B cell (primary cell): ENCODE measurements around the gene NPR2. TPM values are rescaled to one million over a fixed set of nuclear protein-coding genes. Genes with fewer than 3 reads are reported as not detected.

Experiments used
- ATAC-seq: fragments of 200-7000 bp; cut with Tn5 transposase; one replicate; pipeline ENCODE4 v1.10.0; 2021; ENCODE audit warnings: low read depth, mild to moderate bottlenecking, moderate number of reproducible peaks, moderate library complexity
- CTCF ChIA-PET: fragments of 350-600 bp; sonication (Branson Sonifier 250); formaldehyde crosslinking; loops from one replicate; lab custom pipeline; 2021; ENCODE audit warnings: antibody characterized with exemption, inconsistent platforms; lab: Charles Lee
- POLR2A ChIA-PET: fragments of 350-600 bp; sonication (Branson Sonifier 250); formaldehyde crosslinking; loops from one replicate; lab custom pipeline; 2021; ENCODE audit warnings: antibody characterized with exemption; lab: Charles Lee
- DNase-seq: peaks from one replicate; pipeline ENCODE4 v3.0.0; 2013
- H2AFZ ChIP-seq: 2 replicates; pipeline ENCODE4 v1.6.1; 2012; ENCODE audit warnings: mild to moderate bottlenecking, low read depth, low read length; ENCODE audit not compliant: insufficient read depth, poor library complexity, severe bottlenecking
- H3K27ac ChIP-seq, 2 donors: 1 replicate in 1 of 2; 2 replicates in 1 of 2; pipeline ENCODE4 v1.5.1; 2012 to 2013; ENCODE audit warnings: low read length in 2 of 2, mild to moderate bottlenecking in 2 of 2, moderate library complexity in 1 of 2
- H3K27me3 ChIP-seq, 4 experiments: fragments of 200-600 bp in 1 of 4; sonication (generic) in 1 of 4; replicated peaks in 1 of 4; 1 replicate in 2 of 4; 2 replicates in 2 of 4; pipeline versions ENCODE4 v1.6.1 to v1.7.0; 2013 to 2016; ENCODE audit warnings: low read length in 3 of 4, mild to moderate bottlenecking in 2 of 4, mixed read lengths in 1 of 4, moderate library complexity in 1 of 4; ENCODE audit not compliant: insufficient read depth in 4 of 4, control insufficient read depth in 3 of 4; ENCODE audit errors: control extremely low read depth in 1 of 4
- H3K36me3 ChIP-seq, 2 experiments: replicated peaks in 1 of 2; 1 replicate in 1 of 2; 2 replicates in 1 of 2; pipeline versions ENCODE4 v1.6.1 to v1.7.1; 2013; ENCODE audit warnings: low read length in 1 of 2; ENCODE audit not compliant: insufficient read depth in 2 of 2, control insufficient read depth in 1 of 2; ENCODE audit errors: control extremely low read depth in 1 of 2, extremely low read depth in 1 of 2
- H3K4me1 ChIP-seq, 2 donors: fragments of 200-600 bp in 1 of 2; sonication (generic) in 1 of 2; 1 replicate in 1 of 2; 2 replicates in 1 of 2; pipeline versions ENCODE4 v1.5.1 to v1.6.1; 2013 to 2017; ENCODE audit warnings: low read length in 2 of 2; ENCODE audit not compliant: control insufficient read depth in 2 of 2, insufficient read depth in 2 of 2
- H3K4me2 ChIP-seq: replicated peaks from 2 replicates; pipeline ENCODE3; 2012; ENCODE audit warnings: mild to moderate bottlenecking, low read depth, low read length; ENCODE audit not compliant: poor library complexity, severe bottlenecking
- H3K4me3 ChIP-seq, 5 experiments: fragments of 200-600 bp in 1 of 5; sonication (generic) in 1 of 5; 1 replicate in 3 of 5; 2 replicates in 2 of 5; pipeline versions ENCODE4 v1.5.1 to v1.7.0; 2011 to 2016; ENCODE audit warnings: low read length in 4 of 5, mild to moderate bottlenecking in 4 of 5, low read depth in 2 of 5, control low read depth in 1 of 5, moderate library complexity in 1 of 5; ENCODE audit not compliant: insufficient read depth in 1 of 5; ENCODE audit errors: control extremely low read depth in 1 of 5, extremely low read depth in 1 of 5
- H3K79me2 ChIP-seq: fragments of 200-600 bp; sonication (generic); one replicate; pipeline ENCODE4 v1.6.0; 2016; ENCODE audit warnings: low read length; ENCODE audit not compliant: control insufficient read depth, insufficient read depth
- H3K9ac ChIP-seq: fragments of 200-600 bp; sonication (generic); 2 replicates; pipeline ENCODE4 v1.6.1; 2017; ENCODE audit warnings: mild to moderate bottlenecking, low read length, moderate library complexity
- H3K9me3 ChIP-seq, 3 donors: one replicate each; pipeline versions ENCODE4 v1.6.1 to v1.7.1; 2013; ENCODE audit warnings: low read length in 2 of 3; ENCODE audit not compliant: control insufficient read depth in 2 of 3, insufficient read depth in 1 of 3; ENCODE audit errors: control extremely low read depth in 1 of 3
- H4K20me1 ChIP-seq: 2 replicates; pipeline ENCODE4 v1.6.0; 2012; ENCODE audit warnings: mild to moderate bottlenecking, low read length; ENCODE audit not compliant: insufficient read depth, control insufficient read depth, poor library complexity, severe bottlenecking
- H3K27ac Mint-ChIP-seq: one replicate; pipeline ENCODE4 v1.8.0; 2021; ENCODE audit warnings: mixed read lengths
- H3K27me3 Mint-ChIP-seq: one replicate; pipeline ENCODE4 v1.8.0; 2021; ENCODE audit warnings: mixed read lengths
- H3K4me1 Mint-ChIP-seq: one replicate; pipeline ENCODE4 v1.8.0; 2021; ENCODE audit warnings: mixed read lengths
- H3K4me3 Mint-ChIP-seq: one replicate; pipeline ENCODE4 v1.8.0; 2021; ENCODE audit warnings: mixed read lengths
- H3K9me3 Mint-ChIP-seq: one replicate; pipeline ENCODE4 v1.8.0; 2022; ENCODE audit warnings: mixed read lengths; ENCODE audit not compliant: insufficient read depth
- EZH2 ChIP-seq: IDR thresholded peaks from 2 replicates; pipeline ENCODE4 v1.6.1; 2012; ENCODE audit warnings: borderline replicate concordance, low read depth, mild to moderate bottlenecking, moderate library complexity, low read length; ENCODE audit not compliant: insufficient read depth, poor library complexity, severe bottlenecking
- WGBS: methylation state at CpG from one replicate; pipeline ENCODE4 v1.1.5; 2013; ENCODE audit warnings: missing lambda C conversion rate; ENCODE audit not compliant: insufficient coverage; 5-methylcytosine and 5-hydroxymethylcytosine counted together
- intact Hi-C: fragments of 100-400 bp; cut with micrococcal nuclease; formaldehyde crosslinking; loops from one replicate; pipeline ENCODE4 v1.10.0; 2022
- polyA plus RNA-seq: library from polyadenylated mRNA; depleted of rRNA; stranded (reverse); fragments of >200 nt; gene quantifications from 2 replicates; pipeline ENCODE4 v1.2.3, GENCODE V29; 2012
- total RNA-seq, 2 donors: library from RNA; stranded (reverse); fragments of 120-200 nt in 1 of 2; gene quantifications; 1 replicate in 1 of 2; 2 replicates in 1 of 2; pipeline versions ENCODE4 v1.2.3 to v1.2.4, GENCODE V29; 2013 to 2022
- TF ChIP-seq, protein P1 (sequence below): fragments of 200-600 bp; IDR thresholded peaks from one replicate; pipeline ENCODE4 v1.8.0; 2022; ENCODE audit warnings: antibody characterized with exemption, mild to moderate bottlenecking

NPR2 gene
- total and polyA plus RNA-seq, 2 donors (not counting 1 experiment from before 2014, with no cell fraction given), result 7.6 to 8.0 TPM

DNA sequence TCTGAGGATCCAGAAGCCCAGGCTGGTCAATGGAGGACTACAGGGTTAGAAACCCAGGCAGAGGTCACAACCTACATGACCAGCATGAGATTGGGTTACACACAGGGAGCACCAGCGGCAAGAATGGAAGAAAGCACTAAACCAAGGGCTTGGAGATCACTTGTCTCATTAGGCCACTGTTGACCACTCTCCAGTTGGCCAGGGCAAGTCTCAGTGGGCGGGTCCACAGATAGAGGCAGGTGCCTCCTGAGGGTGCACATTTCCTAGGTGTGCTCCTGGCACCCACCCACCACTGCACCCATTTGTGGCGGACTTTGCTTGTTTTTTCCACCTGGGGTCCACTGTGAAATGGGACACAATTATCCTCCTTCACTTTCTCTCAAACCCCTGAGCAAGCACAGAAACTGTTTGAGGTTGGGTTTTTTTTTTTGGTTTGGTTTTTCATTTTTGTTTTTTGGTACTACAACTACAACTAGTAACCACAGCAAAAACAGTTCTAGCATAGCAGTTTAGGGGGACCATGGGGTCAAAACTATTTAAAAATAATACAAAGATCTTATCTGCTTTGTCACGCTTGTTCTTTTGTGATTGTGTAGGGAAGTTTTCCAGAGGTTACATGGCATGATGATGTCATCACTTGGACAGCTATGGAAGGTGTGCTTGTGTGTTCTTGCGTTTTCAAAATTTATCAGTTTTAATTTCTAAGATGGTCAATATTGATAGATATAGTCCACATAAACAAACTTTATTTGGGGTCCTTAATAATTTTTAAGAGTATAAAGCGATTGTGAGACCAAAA, 6.1 kb downstream of the NPR2 start:
- Histone ChIP-seq H3K27ac (no peak overlapping the region), H2AFZ (no peak overlapping the region), H3K4me2 (no peak overlapping the region), H3K36me3 (peaks cover 0 to 3% of the 10 kb centered on the region in 2 experiments), H3K4me1 (no peaks in the 10 kb centered on the region), H3K27me3 (no peaks in the 10 kb centered on the region), H3K9ac (no peak overlapping the region), H4K20me1 (no peaks in the 10 kb centered on the region), H3K9me3 (no peaks in the 10 kb centered on the region), H3K4me3 (no peak overlapping the region), H3K79me2 (no peaks in the 10 kb centered on the region)
- Mint-ChIP-seq H3K27me3 (no peaks in the 10 kb centered on the region), H3K9me3 (no peaks in the 10 kb centered on the region), H3K27ac (no peak overlapping the region), H3K4me1 (no peaks in the 10 kb centered on the region), H3K4me3 (no peak overlapping the region)
- ChIA-PET CTCF (interaction anchor here (1.4 to 2.3 kb wide), 3 partner anchors 29 to 84 kb away, joined by 4 to 9 read pairs (median 6); no protein-coding TSS in a partner anchor), POLR2A (interaction anchor here (0.6 kb wide), 1 partner anchor 691 kb away, joined by 3 read pairs; no protein-coding TSS in a partner anchor)
- intact Hi-C loops, result no loop called here
- ATAC-seq (no peak), DNase-seq (no peak)
- TF ChIP-seq, protein P1, sequence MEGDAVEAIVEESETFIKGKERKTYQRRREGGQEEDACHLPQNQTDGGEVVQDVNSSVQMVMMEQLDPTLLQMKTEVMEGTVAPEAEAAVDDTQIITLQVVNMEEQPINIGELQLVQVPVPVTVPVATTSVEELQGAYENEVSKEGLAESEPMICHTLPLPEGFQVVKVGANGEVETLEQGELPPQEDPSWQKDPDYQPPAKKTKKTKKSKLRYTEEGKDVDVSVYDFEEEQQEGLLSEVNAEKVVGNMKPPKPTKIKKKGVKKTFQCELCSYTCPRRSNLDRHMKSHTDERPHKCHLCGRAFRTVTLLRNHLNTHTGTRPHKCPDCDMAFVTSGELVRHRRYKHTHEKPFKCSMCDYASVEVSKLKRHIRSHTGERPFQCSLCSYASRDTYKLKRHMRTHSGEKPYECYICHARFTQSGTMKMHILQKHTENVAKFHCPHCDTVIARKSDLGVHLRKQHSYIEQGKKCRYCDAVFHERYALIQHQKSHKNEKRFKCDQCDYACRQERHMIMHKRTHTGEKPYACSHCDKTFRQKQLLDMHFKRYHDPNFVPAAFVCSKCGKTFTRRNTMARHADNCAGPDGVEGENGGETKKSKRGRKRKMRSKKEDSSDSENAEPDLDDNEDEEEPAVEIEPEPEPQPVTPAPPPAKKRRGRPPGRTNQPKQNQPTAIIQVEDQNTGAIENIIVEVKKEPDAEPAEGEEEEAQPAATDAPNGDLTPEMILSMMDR, result no peak
- no peak for TF ChIP-seq EZH2
- 98% methylated on average over 2 of the region's 6 CpGs for WGBS

DNA sequence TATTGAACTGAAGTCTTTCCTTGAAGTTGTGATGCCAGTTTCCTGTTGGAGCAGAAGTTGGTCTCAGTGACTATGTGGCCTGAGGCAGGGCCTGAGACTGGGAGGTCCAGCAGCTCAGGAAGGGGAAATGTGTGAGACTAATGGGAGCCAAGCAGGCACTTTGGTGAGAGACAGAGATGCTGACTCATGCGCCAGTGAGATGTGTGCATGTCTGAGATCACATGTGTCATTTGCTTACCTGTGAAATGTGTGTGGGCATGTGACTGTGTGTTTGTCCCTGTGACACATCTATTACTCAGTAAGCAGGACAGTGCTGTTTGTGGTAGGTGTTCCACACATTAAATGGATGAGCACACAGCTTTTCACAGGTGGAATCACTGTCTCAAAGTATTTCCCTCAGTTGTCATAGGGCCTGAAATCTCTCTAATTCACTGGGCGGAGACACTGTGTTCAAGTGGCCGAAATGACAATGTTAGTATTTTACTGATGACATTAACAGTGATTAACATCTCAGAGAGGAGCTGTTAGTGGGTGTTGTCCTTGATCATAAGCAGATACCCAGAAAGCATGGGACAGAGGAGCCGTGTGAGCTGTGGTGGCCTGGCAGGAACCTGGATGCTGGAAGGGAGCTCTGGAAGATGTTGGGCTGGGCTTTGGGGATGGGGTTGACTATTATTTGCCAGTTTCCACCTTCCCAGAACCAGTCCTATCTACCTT, 7.4 kb downstream of the NPR2 start:
- Histone ChIP-seq H3K27me3 (no peaks in the 10 kb centered on the region), H3K4me1 (no peaks in the 10 kb centered on the region), H4K20me1 (no peaks in the 10 kb centered on the region), H3K9ac (no peak overlapping the region), H3K79me2 (no peaks in the 10 kb centered on the region), H3K27ac (no peak overlapping the region), H3K4me3 (no peak overlapping the region), H3K9me3 (no peaks in the 10 kb centered on the region), H2AFZ (no peak overlapping the region), H3K36me3 (peaks cover 0 to 6% of the 10 kb centered on the region in 2 experiments), H3K4me2 (no peak overlapping the region)
- ATAC-seq, result no peak
- Mint-ChIP-seq H3K4me1 (no peaks in the 10 kb centered on the region), H3K4me3 (no peak overlapping the region), H3K27ac (no peak overlapping the region), H3K27me3 (no peaks in the 10 kb centered on the region), H3K9me3 (no peaks in the 10 kb centered on the region)
- WGBS, result 87% methylated on average over 3 of the region's 4 CpGs
- POLR2A ChIA-PET, result no interaction called here
- intact Hi-C loops, result no loop called here
- DNase-seq, result no peak
- CTCF ChIA-PET, result interaction anchor here (1.1 to 1.9 kb wide), 5 partner anchors 9 to 83 kb away, joined by 3 to 8 read pairs (median 3); no protein-coding TSS in a partner anchor
- TF ChIP-seq EZH2, result no peak
- TF ChIP-seq, protein P1, result no peak
